SK-N-SH (cell line): ENCODE results near the gene CHMP1A.

Experiments
- RCOR1 ChIP-seq: fragments of 150-350 bp; IDR thresholded peaks from 2 replicates; pipeline ENCODE4 v1.6.1; 2017; ENCODE audit warnings: antibody characterized with exemption, low read length
- RFX5 ChIP-seq: IDR thresholded peaks from 2 replicates; pipeline ENCODE4 v1.6.1; 2012; ENCODE audit warnings: mild to moderate bottlenecking, improper control_type of control experiment, low read length
- YY1 ChIP-seq: IDR thresholded peaks from 2 replicates; pipeline ENCODE4 v1.4.0; 2012; ENCODE audit warnings: low read depth, mild to moderate bottlenecking
- TF ChIP-seq, protein P1 (sequence below): fragments of 200-600 bp; sonication (generic); IDR thresholded peaks from 2 replicates; pipeline ENCODE4 v1.6.1; 2017; ENCODE audit warnings: antibody characterized with exemption, mild to moderate bottlenecking, moderate library complexity
- TF ChIP-seq, protein P2 (sequence below): IDR thresholded peaks from 2 replicates; pipeline ENCODE4 v1.4.0; 2012; ENCODE audit warnings: low read depth

DNA sequence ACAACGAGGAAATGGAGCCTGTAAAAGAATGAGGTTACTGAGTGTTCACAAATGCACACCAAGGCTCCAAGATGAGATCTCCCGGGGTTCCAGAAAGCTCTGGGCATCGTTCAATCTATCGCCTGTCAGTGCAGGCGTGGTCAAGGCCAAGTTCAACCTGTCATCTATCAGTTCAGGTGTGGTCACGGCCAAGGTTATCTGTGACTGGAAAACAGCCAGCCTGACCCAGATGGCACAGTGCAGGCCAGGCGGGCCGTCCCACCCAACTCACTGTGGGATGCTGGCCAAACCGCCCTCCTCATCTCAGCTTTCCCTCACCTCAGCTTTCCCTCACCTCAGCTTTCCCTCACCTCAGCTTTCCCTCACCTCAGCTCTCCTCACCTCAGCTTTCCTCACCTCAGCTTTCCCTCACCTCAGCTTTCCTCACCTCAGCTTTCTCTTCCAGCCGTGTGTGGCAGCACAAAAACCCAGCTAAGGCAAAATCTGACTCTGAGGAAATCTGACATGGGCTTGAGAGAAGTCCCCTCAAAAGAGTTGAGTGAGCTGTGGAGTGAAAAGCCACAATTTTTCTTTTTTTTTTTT, 2.4 kb downstream of the CHMP1A start:
- TF ChIP-seq, protein P1, sequence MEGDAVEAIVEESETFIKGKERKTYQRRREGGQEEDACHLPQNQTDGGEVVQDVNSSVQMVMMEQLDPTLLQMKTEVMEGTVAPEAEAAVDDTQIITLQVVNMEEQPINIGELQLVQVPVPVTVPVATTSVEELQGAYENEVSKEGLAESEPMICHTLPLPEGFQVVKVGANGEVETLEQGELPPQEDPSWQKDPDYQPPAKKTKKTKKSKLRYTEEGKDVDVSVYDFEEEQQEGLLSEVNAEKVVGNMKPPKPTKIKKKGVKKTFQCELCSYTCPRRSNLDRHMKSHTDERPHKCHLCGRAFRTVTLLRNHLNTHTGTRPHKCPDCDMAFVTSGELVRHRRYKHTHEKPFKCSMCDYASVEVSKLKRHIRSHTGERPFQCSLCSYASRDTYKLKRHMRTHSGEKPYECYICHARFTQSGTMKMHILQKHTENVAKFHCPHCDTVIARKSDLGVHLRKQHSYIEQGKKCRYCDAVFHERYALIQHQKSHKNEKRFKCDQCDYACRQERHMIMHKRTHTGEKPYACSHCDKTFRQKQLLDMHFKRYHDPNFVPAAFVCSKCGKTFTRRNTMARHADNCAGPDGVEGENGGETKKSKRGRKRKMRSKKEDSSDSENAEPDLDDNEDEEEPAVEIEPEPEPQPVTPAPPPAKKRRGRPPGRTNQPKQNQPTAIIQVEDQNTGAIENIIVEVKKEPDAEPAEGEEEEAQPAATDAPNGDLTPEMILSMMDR, result no peak
- TF ChIP-seq RFX5, result no peak
- TF ChIP-seq, protein P2, sequence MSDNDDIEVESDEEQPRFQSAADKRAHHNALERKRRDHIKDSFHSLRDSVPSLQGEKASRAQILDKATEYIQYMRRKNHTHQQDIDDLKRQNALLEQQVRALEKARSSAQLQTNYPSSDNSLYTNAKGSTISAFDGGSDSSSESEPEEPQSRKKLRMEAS, result no peak
- TF ChIP-seq YY1, result no peak
- no peak for TF ChIP-seq RCOR1
